T-helper 2 cell treated with Interferon-gamma antibody and Interleukin-4, amounts not matched to agents 5 μg/mL and 100 μg/mL, for 36 hours (primary cell): ENCODE measurements around the gene ANKEF1.

ENCODE experiments used
- DNase-seq: peaks from one replicate; pipeline ENCODE4 v3.0.0; 2021; ENCODE audit warnings: low spot score
- H3K27ac Mint-ChIP-seq: one replicate; pipeline ENCODE4 v1.8.0; 2021; ENCODE audit warnings: mild to moderate bottlenecking, mixed read lengths
- H3K27me3 Mint-ChIP-seq: one replicate; pipeline ENCODE4 v1.8.0; 2021; ENCODE audit warnings: low read depth, mixed read lengths
- H3K36me3 Mint-ChIP-seq: one replicate; pipeline ENCODE4 v1.8.0; 2021; ENCODE audit warnings: low read depth, mixed read lengths
- H3K4me1 Mint-ChIP-seq: one replicate; pipeline ENCODE4 v1.8.0; 2021; ENCODE audit warnings: low read depth, mixed read lengths
- H3K4me3 Mint-ChIP-seq: one replicate; pipeline ENCODE4 v1.8.0; 2022; ENCODE audit warnings: mild to moderate bottlenecking, moderate library complexity, mixed read lengths
- H3K9me3 Mint-ChIP-seq: one replicate; pipeline ENCODE4 v1.8.0; 2021; ENCODE audit warnings: mixed read lengths

ANKEF1 gene

GRCh38 chr20:10034717-10035571 lies at the start of gene ANKEF1:
TSS of gene ANKEF1 (plus strand) at chr20:10034987. CDS start at chr20:10038302, 3,315 bp downstream.
- Mint-ChIP-seq H3K36me3 (no peaks in the 10 kb centered on the region), H3K4me1 (peaks cover 7% of the 10 kb centered on the region), H3K4me3 (peak within 1 kb of the TSS; percentile 78), H3K27me3 (peaks cover 6% of the 10 kb centered on the region), H3K27ac (peak within 1 kb of the TSS; percentile 45), H3K9me3 (no peaks in the 10 kb centered on the region)
- peak; percentile 48 for DNase-seq

- Mint-ChIP-seq H3K36me3 (no peaks in the 10 kb centered on the region), H3K4me3 (no peak overlapping the region), H3K27ac (no peak overlapping the region), H3K9me3 (no peaks in the 10 kb centered on the region), H3K4me1 (no peaks in the 10 kb centered on the region), H3K27me3 (peaks cover 8% of the 10 kb centered on the region)
- DNase-seq = no peak
Measured at GRCh38 chr20:9985281-9985680, 49.5 kb upstream of the ANKEF1 start.

- Mint-ChIP-seq H3K4me1 (no peaks in the 10 kb centered on the region), H3K27me3 (peaks cover 8% of the 10 kb centered on the region), H3K27ac (no peak overlapping the region), H3K4me3 (no peak overlapping the region), H3K9me3 (no peaks in the 10 kb centered on the region), H3K36me3 (no peaks in the 10 kb centered on the region)
- DNase-seq = no peak
Measured at GRCh38 chr20:9985773-9986172, 49.0 kb upstream of the ANKEF1 start.

GRCh38 chr20:9989066-9989724 lies 45.6 kb upstream of the ANKEF1 start:
- Mint-ChIP-seq H3K4me3 (no peak overlapping the region), H3K9me3 (no peaks in the 10 kb centered on the region), H3K27ac (no peak overlapping the region), H3K4me1 (no peaks in the 10 kb centered on the region), H3K36me3 (no peaks in the 10 kb centered on the region), H3K27me3 (peaks cover 8% of the 10 kb centered on the region)
- no peak for DNase-seq

GRCh38 chr20:9993137-9993536 lies 41.6 kb upstream of the ANKEF1 start:
- no peak overlapping the region for H3K27ac Mint-ChIP-seq
- H3K36me3 Mint-ChIP-seq = no peaks in the 10 kb centered on the region
- no peaks in the 10 kb centered on the region for H3K4me1 Mint-ChIP-seq
- H3K27me3 Mint-ChIP-seq = peaks cover 4% of the 10 kb centered on the region
- DNase-seq = no peak
- H3K9me3 Mint-ChIP-seq = no peaks in the 10 kb centered on the region
- H3K4me3 Mint-ChIP-seq = no peak overlapping the region

- H3K9me3 Mint-ChIP-seq = no peaks in the 10 kb centered on the region
- H3K36me3 Mint-ChIP-seq = no peaks in the 10 kb centered on the region
- no peak for DNase-seq
- no peak overlapping the region for H3K4me3 Mint-ChIP-seq
- no peaks in the 10 kb centered on the region for H3K27me3 Mint-ChIP-seq
- no peaks in the 10 kb centered on the region for H3K4me1 Mint-ChIP-seq
- no peak overlapping the region for H3K27ac Mint-ChIP-seq
Measured at GRCh38 chr20:9994676-9995075, 40.1 kb upstream of the ANKEF1 start.

- no peaks in the 10 kb centered on the region for H3K4me1 Mint-ChIP-seq
- H3K9me3 Mint-ChIP-seq = no peaks in the 10 kb centered on the region
- no peak for DNase-seq
- H3K27ac Mint-ChIP-seq = no peak overlapping the region
- H3K36me3 Mint-ChIP-seq = no peaks in the 10 kb centered on the region
- no peaks in the 10 kb centered on the region for H3K27me3 Mint-ChIP-seq
- no peak overlapping the region for H3K4me3 Mint-ChIP-seq
Measured at GRCh38 chr20:9995510-9996272, 39.1 kb upstream of the ANKEF1 start.

GRCh38 chr20:9996944-9997343 lies 37.8 kb upstream of the ANKEF1 start:
- no peak overlapping the region for H3K27ac Mint-ChIP-seq
- H3K27me3 Mint-ChIP-seq = no peaks in the 10 kb centered on the region
- no peaks in the 10 kb centered on the region for H3K4me1 Mint-ChIP-seq
- H3K4me3 Mint-ChIP-seq = no peak overlapping the region
- DNase-seq = no peak
- H3K9me3 Mint-ChIP-seq = no peaks in the 10 kb centered on the region
- no peaks in the 10 kb centered on the region for H3K36me3 Mint-ChIP-seq

- H3K27ac Mint-ChIP-seq = no peak overlapping the region
- no peak overlapping the region for H3K4me3 Mint-ChIP-seq
- no peaks in the 10 kb centered on the region for H3K36me3 Mint-ChIP-seq
- H3K27me3 Mint-ChIP-seq = no peaks in the 10 kb centered on the region
- DNase-seq = no peak
- no peaks in the 10 kb centered on the region for H3K9me3 Mint-ChIP-seq
- no peaks in the 10 kb centered on the region for H3K4me1 Mint-ChIP-seq
Measured at GRCh38 chr20:9999645-10000044, 35.1 kb upstream of the ANKEF1 start.

- H3K9me3 Mint-ChIP-seq = no peaks in the 10 kb centered on the region
- no peak overlapping the region for H3K4me3 Mint-ChIP-seq
- no peaks in the 10 kb centered on the region for H3K4me1 Mint-ChIP-seq
- peaks cover 2% of the 10 kb centered on the region for H3K27me3 Mint-ChIP-seq
- DNase-seq = no peak
- no peak overlapping the region for H3K27ac Mint-ChIP-seq
- no peaks in the 10 kb centered on the region for H3K36me3 Mint-ChIP-seq
Measured at GRCh38 chr20:10002866-10003265, 31.9 kb upstream of the ANKEF1 start.

- no peak overlapping the region for H3K4me3 Mint-ChIP-seq
- H3K27ac Mint-ChIP-seq = no peak overlapping the region
- H3K27me3 Mint-ChIP-seq = peaks cover 2% of the 10 kb centered on the region
- H3K9me3 Mint-ChIP-seq = no peaks in the 10 kb centered on the region
- H3K4me1 Mint-ChIP-seq = no peaks in the 10 kb centered on the region
- no peaks in the 10 kb centered on the region for H3K36me3 Mint-ChIP-seq
- DNase-seq = no peak
Measured at GRCh38 chr20:10004900-10005299, 29.9 kb upstream of the ANKEF1 start.

- Mint-ChIP-seq H3K4me1 (no peaks in the 10 kb centered on the region), H3K27ac (no peak overlapping the region), H3K36me3 (no peaks in the 10 kb centered on the region), H3K27me3 (peaks cover 2% of the 10 kb centered on the region), H3K9me3 (no peaks in the 10 kb centered on the region), H3K4me3 (no peak overlapping the region)
- DNase-seq = no peak
Measured at GRCh38 chr20:10005885-10006284, 28.9 kb upstream of the ANKEF1 start.

- H3K9me3 Mint-ChIP-seq = no peaks in the 10 kb centered on the region
- no peaks in the 10 kb centered on the region for H3K36me3 Mint-ChIP-seq
- no peak overlapping the region for H3K4me3 Mint-ChIP-seq
- no peak overlapping the region for H3K27ac Mint-ChIP-seq
- no peaks in the 10 kb centered on the region for H3K4me1 Mint-ChIP-seq
- no peak for DNase-seq
- peaks cover 2% of the 10 kb centered on the region for H3K27me3 Mint-ChIP-seq
Measured at GRCh38 chr20:10006447-10007090, 28.2 kb upstream of the ANKEF1 start.

GRCh38 chr20:10007158-10007557 lies 27.6 kb upstream of the ANKEF1 start:
- H3K27me3 Mint-ChIP-seq = peaks cover 2% of the 10 kb centered on the region
- H3K4me1 Mint-ChIP-seq = no peaks in the 10 kb centered on the region
- DNase-seq = no peak
- no peak overlapping the region for H3K4me3 Mint-ChIP-seq
- no peak overlapping the region for H3K27ac Mint-ChIP-seq
- H3K36me3 Mint-ChIP-seq = no peaks in the 10 kb centered on the region
- H3K9me3 Mint-ChIP-seq = no peaks in the 10 kb centered on the region
